Activated naive CD4-positive, alpha-beta T cell treated with anti-CD3 and anti-CD28 coated beads, Interleukin-2, amount 50 U/mL, for 24 hours (primary cell): Measurements from ENCODE around the gene HIPK2.
A peak's percentile ranks its signal among the peaks of the same experiment; 100 is the strongest.
"Not testable (repeated sequence)": the region's sequence is repeated elsewhere in the genome, so short reads cannot be mapped to it uniquely, and the experiment has no call there.

Experiments used
- H3K27ac Mint-ChIP-seq: one replicate; pipeline ENCODE4 v1.8.0; 2021; ENCODE audit warnings: mild to moderate bottlenecking, mixed read lengths
- H3K27me3 Mint-ChIP-seq: one replicate; pipeline ENCODE4 v1.8.0; 2021; ENCODE audit warnings: mixed read lengths
- H3K36me3 Mint-ChIP-seq: one replicate; pipeline ENCODE4 v1.8.0; 2021; ENCODE audit warnings: mixed read lengths
- H3K4me1 Mint-ChIP-seq: one replicate; pipeline ENCODE4 v1.8.0; 2021; ENCODE audit warnings: mixed read lengths
- H3K4me3 Mint-ChIP-seq: one replicate; pipeline ENCODE4 v1.8.0; 2021; ENCODE audit warnings: mild to moderate bottlenecking, mixed read lengths
- H3K9me3 Mint-ChIP-seq: one replicate; pipeline ENCODE4 v1.8.0; 2021; ENCODE audit warnings: mixed read lengths

The HIPK2 gene

DNA sequence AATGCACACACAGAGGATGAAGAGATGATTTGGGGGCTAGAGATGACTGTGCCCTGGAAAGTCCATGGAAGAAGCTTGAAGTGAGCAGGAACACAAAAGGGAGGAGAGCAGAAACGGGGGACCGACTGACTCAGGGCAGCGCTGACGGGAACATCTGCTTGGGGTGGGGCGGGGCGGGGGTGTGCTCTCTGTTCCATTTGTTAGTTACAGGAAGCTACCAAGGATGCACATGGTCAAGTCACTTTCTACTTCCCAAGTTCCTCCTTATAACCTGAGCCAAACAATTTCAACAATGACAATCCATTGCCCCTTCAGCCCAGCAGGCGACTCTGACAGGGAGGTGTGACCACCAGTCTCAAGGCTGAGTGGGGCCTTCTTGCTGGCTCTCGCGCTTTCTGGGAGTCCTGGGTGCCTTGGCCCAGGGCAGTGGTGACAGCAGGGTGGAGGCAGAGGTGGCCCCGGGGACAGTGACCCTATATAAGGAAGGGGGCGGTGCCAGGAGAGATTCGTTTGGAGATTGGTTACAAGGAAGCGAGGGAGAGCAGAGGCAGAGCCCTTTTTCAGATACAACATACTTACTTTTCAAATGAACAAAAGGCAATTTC is 214.7 kb downstream of the HIPK2 start:
- Mint-ChIP-seq H3K27ac (no peak overlapping the region), H3K27me3 (peaks cover 2% of the 10 kb centered on the region), H3K36me3 (peaks cover 4% of the 10 kb centered on the region), H3K4me3 (no peak overlapping the region), H3K9me3 (no peaks in the 10 kb centered on the region), H3K4me1 (peaks cover 44% of the 10 kb centered on the region)

DNA sequence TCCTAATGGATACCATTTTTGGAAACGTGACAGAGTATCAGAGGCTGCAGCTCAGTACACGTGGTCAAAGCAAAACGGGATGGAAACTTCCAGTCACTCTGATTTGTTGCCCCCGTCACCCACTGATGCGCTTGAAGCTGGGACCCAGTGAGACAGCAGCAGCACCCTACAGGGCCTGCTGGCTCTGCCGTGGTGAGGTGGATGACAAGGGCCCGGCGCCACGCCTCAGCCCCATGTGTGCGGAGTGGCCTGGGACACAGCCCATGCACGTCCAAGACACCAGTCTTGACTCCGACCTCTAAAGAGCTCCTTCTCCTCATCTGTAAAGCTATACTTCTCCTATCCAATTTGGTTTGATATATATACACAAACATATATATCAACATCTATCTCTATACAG is 215.3 kb downstream of the HIPK2 start:
- H3K9me3 Mint-ChIP-seq: no peaks in the 10 kb centered on the region
- no peak overlapping the region for H3K4me3 Mint-ChIP-seq
- no peak overlapping the region for H3K27ac Mint-ChIP-seq
- H3K4me1 Mint-ChIP-seq: peaks cover 39% of the 10 kb centered on the region
- H3K36me3 Mint-ChIP-seq: peaks cover 1% of the 10 kb centered on the region
- H3K27me3 Mint-ChIP-seq: peaks cover 2% of the 10 kb centered on the region

DNA sequence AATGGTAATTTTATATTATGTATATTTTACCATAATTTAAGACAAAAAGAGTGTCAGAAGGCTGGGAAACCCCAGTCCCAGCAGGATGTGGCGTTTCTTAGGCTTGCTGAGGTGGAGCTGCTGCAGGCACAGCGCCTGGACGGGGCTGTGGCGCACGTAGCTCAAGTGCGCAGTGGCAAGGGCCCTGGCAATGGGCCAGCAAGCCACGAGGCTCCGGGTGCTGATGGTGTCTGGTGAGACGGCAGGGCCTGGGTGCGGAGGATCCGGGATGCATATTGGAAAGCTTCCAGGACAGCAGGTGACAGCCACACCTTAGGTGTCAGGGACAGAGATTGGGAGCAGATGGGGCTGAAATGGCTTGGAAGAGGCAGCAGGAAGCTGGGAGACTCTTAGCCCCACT is 217.1 kb downstream of the HIPK2 start:
- Mint-ChIP-seq H3K27me3 (peaks cover 2% of the 10 kb centered on the region), H3K9me3 (no peaks in the 10 kb centered on the region), H3K4me3 (no peak overlapping the region), H3K4me1 (peaks cover 23% of the 10 kb centered on the region), H3K27ac (no peak overlapping the region), H3K36me3 (no peaks in the 10 kb centered on the region)

DNA sequence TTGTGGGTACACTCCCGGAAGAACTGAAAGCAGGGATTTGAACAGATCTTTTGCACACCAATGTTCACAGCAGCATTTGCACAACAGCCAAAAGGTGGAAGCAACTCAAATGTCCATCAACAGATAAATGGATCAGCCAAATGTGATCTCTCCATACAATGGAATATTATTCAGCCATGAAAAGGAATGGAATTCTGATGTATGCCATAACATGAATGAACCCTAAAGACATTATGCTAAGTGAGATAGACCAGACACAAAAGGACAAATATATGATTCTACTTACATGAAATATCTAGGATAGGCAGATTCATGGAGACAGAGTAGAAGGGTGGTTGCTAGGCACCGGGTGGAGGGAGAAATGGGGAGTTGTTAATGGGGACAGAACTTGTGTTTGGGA is 217.6 kb downstream of the HIPK2 start:
- no peak overlapping the region for H3K4me3 Mint-ChIP-seq
- peaks cover 2% of the 10 kb centered on the region for H3K27me3 Mint-ChIP-seq
- H3K36me3 Mint-ChIP-seq: no peaks in the 10 kb centered on the region
- no peak overlapping the region for H3K27ac Mint-ChIP-seq
- H3K4me1 Mint-ChIP-seq: peaks cover 18% of the 10 kb centered on the region
- no peaks in the 10 kb centered on the region for H3K9me3 Mint-ChIP-seq

DNA sequence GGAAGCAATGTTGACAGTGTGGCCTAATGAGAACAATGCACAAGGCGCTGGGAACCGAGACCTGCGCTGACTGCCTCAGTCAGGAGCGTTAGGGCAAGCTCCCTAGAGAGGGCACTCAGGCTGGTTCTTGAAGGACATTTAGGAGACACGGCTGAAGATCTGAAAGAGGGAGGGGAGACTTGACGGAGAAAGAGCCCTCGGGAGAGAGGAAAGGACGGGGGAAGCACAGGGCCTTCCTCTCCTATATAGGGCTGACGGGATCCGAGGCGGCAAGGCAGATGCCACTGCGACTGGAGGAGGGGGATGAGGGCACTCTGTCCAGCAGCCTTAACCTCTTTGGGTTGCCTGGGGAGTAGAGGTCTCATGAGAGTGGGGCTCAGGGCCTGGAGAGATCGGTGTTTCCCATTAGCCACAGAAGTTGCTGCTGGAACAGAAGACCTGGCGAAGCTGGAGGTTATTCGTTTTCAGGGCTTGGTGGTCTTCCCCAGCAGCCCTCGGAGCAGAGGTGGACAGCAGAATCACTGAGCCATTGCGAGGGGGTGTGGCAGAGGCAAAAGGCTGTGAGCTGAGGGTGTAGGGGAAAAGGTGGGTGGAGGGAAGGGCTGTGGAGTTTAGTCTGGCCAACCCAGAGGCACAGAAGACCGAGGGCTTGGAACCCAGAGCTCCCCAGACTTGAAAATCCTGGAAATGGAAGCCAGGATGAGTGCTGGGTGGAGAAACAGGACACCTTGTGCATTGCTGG is 218.3 kb downstream of the HIPK2 start:
- H3K9me3 Mint-ChIP-seq: no peaks in the 10 kb centered on the region
- no peak overlapping the region for H3K4me3 Mint-ChIP-seq
- no peaks in the 10 kb centered on the region for H3K36me3 Mint-ChIP-seq
- H3K27ac Mint-ChIP-seq: peak overlapping the region; percentile 15
- H3K4me1 Mint-ChIP-seq: peaks cover 12% of the 10 kb centered on the region
- H3K27me3 Mint-ChIP-seq: peaks cover 2% of the 10 kb centered on the region

DNA sequence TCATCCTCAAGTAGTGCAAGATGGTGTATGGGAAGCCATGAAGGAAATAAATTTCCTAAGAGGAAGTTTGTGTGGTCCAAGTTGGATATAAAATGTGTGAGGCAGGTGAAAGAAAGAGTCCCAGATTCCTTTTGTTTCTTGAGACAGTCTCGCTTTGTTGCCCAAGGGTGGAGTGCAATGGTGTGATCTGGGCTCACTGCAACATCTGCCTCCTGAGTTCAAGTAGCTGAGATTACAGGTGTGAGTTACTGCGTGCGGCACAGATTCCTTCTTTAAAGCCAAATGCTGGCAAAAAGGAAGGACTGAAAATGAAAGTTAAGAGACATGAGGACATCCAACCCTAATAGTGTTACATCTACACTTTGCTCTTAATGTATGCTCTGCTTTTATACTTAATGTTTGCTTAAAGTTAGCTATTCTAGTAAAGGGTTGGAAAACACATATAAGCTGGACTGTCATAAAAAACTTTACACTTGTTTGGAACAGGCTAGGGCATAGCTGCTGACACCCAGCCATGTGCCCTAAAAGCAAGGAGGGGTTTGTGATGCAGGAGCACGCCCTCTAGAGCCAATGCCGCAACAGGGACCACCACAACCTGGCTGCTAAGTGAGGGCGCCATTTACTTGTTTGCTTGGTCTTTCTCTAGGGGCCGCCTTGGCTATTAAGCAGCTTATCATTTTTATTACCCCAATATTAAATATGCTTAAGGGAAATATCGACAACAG is 219.8 kb downstream of the HIPK2 start:
- no peak overlapping the region for H3K4me3 Mint-ChIP-seq
- no peaks in the 10 kb centered on the region for H3K36me3 Mint-ChIP-seq
- H3K27ac Mint-ChIP-seq: no peak overlapping the region
- H3K4me1 Mint-ChIP-seq: no peaks in the 10 kb centered on the region
- H3K27me3 Mint-ChIP-seq: peaks cover 2% of the 10 kb centered on the region
- no peaks in the 10 kb centered on the region for H3K9me3 Mint-ChIP-seq

DNA sequence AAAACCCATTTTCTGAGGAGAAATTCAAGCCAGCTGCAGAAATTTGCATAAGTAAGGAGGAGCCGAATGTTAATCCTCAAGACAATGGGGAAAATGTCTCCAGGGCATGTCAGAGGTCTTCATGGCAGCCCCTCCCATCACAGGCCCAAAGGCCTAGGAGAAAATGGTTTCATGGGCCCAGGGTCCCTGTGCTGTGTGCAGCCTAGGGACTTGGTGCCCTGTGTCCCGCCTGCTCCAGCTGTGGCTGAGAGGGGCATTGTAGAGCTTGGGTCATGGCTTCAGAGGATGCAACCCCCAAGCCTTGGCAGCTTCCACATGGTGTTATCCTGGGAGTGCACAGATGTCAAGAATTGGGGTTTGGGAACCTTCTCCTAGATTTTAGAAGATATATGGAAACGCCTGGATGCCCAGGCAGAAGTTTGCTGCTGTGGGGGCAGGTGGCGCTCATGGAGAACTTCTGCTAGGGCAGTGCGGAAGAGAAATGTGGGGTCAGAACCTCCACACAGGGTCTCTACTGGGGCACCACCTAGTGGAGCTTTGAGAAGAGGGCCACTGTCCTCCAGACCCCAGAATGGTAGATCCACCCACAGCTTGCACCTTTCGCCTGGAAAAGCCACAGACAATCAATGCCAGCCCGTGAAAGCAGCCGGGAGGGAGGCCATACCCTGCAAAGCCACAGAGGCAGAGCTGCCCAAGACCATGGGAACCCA is 223.7 kb downstream of the HIPK2 start:
- not testable (repeated sequence) for H3K27me3 Mint-ChIP-seq, H3K27ac Mint-ChIP-seq, H3K4me1 Mint-ChIP-seq, H3K9me3 Mint-ChIP-seq, H3K36me3 Mint-ChIP-seq, H3K4me3 Mint-ChIP-seq

DNA sequence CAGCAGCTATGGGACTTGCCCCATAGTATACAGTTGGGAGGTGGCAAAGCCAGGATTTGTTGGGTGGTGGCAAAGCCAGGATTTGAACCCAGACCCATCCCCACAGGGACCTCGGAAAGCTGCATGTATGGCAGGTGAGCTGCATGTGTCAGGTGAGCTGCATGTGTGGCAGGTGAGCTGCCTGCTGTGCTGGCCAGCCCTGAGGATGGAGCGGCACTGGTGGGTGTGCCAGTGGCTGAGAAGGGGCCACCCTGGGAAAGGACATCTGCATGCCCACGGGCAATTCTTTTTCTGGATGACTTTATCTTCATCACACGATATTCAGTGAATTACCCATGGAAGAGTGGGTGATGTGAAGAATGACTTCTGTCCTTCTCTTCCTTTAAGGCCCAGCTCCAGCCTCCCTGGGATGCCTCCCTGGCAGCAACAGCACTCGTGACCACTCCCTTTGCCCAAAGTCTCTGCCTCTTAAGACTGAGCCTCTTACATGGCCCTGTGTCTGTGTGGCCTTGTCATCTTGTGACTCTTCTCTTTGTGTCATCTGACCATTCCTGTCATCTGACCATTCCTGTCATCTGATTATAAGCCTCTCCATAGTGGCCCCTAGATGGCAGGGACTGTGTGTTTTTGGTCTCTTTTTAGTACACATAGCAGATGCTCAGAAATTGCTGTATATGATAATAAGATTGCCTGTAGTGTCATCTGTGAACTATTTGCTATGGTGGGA is 229.3 kb downstream of the HIPK2 start:
- Mint-ChIP-seq H3K27me3 (no peaks in the 10 kb centered on the region), H3K4me3 (no peak overlapping the region), H3K9me3 (no peaks in the 10 kb centered on the region), H3K4me1 (no peaks in the 10 kb centered on the region), H3K27ac (no peak overlapping the region), H3K36me3 (no peaks in the 10 kb centered on the region)

DNA sequence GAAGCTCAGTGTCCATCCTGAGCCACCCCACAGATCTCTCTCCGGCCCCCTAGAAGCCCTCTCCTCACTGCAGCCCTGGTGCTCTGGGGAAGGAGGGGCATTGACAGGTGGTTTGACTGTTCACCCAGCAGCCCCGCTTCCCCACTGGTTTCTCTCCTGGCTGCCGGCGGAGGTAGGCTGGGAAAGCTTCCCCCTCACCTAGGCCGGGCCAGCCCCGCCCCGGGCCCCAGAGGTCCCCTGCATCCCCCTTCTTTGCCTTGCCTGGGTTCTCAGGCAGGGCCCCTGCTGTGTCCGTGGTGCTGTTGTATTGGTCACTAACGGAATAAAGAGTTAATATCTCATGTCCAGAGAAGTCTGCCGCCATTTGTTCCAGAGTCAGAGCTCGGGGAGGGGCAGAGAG is 233.2 kb downstream of the HIPK2 start:
- Mint-ChIP-seq H3K4me3 (no peak overlapping the region), H3K9me3 (no peaks in the 10 kb centered on the region), H3K36me3 (no peaks in the 10 kb centered on the region), H3K27me3 (no peaks in the 10 kb centered on the region), H3K27ac (no peak overlapping the region), H3K4me1 (no peaks in the 10 kb centered on the region)

DNA sequence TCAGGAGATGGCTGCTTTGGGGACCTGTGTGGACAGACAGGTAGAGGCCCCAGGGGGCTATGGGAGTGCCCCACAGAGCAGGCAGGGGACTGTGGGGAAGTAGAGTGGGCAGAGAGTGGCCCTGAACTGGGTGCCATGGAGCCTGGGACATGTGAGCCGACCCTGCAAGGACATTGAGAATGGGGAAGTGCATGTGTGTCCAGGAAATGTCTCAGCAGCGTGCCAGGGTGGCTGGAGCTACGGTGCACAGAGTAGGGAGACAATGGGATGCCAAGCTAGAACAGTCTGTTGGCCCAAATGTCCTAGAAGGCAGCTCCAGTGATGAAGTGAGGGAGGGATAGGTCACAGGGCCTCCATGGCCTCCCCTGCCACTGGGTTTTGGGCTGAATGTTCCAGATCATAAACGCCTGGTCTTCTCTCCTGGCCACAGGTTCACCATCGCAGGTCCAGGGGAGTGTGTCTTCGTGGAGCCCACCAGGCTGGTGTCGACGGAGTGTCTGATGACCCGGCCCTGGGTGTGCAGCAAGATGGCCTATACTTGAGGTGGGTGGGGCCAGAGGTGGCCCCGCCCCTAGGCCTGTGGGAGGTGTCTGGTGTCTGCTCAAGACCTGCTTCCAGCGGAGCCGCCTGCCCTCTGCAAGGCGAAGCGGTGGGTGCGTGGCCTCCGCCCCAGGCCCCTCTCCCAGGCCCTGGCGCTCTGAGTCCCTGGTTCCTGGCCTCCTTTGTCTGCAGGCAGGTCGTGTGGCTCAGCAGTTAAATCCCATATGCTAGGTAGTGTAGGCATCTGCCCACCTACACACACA is 233.8 kb downstream of the HIPK2 start:
- Mint-ChIP-seq H3K9me3 (no peaks in the 10 kb centered on the region), H3K27me3 (no peaks in the 10 kb centered on the region), H3K4me1 (no peaks in the 10 kb centered on the region), H3K27ac (no peak overlapping the region), H3K36me3 (no peaks in the 10 kb centered on the region), H3K4me3 (no peak overlapping the region)

DNA sequence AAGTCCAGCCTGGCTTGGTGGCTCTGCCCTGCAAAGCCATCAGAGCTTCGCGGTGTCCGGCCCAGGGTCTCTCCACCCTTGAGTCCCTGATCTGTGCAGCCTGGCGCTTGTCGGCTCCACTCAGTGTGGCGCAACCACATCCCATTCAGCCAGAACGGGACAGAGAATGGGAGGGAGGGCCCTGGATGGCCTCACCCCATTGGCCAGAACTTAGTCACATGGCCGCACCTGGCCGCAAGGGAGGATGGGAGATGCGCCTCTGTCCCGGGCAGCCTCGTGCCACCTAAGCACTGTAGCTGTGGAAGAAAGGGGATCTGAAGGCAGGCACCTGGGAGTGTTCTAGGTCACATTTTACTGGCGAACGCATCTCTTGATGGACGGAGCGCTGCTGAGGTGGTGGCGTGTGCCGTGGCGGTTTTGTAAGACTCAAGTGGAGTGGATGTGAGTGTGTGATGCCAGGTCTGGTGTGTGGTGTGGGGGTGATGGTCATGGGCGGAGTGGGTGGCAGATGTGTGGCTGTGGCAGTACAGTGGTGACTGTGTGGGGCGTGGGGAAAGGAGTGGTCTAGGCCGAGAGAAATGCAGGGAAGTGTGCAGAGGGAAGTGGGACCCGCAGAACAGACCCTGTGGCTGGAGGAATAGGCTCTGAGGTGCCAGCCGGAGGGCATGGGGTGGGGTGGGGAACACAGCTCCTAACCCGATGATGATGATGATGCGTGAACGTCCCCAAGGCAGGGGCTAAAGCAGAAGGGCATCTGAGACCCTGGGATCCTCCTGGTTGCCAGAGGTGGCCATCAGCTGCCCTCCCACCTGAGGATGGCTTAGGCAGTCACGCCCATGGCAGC is 235.3 kb downstream of the HIPK2 start:
- H3K9me3 Mint-ChIP-seq: no peaks in the 10 kb centered on the region
- no peaks in the 10 kb centered on the region for H3K36me3 Mint-ChIP-seq
- no peaks in the 10 kb centered on the region for H3K4me1 Mint-ChIP-seq
- no peaks in the 10 kb centered on the region for H3K27me3 Mint-ChIP-seq
- no peak overlapping the region for H3K27ac Mint-ChIP-seq
- no peak overlapping the region for H3K4me3 Mint-ChIP-seq

DNA sequence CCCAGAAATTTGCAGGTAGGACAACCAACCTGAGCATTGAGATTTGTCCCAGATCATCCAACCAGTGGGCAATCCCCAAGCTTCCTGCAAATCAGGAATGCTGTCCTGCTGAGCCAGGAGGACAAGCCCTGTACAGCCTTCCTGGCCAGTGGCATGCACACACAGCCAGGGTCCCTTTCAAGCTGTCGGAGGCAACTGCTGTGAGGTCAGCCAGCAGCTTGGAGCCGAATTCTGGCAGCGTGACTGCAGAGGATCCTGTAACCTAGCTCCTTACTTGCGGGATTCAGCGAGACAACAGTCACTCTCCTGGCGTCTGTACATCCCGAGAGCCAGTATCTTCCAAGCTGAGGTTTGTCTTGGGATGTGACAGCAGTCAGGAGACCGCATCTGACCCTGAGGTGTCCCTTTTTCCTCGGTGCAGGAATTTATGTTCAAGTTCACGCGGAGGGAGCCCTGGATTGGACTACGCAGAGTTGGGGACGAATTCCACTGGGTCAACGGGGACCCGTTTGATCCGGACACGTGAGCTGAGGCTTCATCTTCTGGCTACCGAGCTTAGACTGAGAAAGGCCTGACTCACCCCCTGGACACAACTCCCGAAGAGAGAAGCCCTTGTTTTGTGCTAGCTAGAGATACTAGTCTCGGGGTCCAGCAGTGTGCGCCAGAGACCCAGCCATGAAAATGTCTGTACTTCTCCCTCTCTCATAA is 236.0 kb downstream of the HIPK2 start:
- H3K27me3 Mint-ChIP-seq: no peaks in the 10 kb centered on the region
- H3K9me3 Mint-ChIP-seq: no peaks in the 10 kb centered on the region
- no peaks in the 10 kb centered on the region for H3K36me3 Mint-ChIP-seq
- no peaks in the 10 kb centered on the region for H3K4me1 Mint-ChIP-seq
- H3K4me3 Mint-ChIP-seq: no peak overlapping the region
- H3K27ac Mint-ChIP-seq: no peak overlapping the region

DNA sequence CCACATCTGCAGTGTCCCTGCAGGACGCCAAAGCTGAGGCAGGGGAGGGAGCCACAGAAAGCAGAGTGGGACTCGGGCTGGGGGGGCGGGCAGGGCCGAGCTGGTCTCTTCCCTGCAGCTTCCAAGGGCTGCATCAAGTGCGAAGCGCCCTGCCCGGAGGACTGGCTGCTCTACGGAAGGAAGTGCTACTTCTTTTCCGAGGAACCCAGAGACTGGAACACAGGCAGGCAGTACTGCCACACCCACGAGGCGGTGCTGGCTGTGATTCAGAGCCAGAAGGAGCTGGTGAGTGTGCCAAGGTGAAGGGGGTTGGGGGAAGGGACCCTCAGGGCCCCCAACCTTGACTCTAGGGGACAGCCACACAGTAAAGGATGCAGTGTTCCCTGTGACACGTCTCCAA is 237.6 kb downstream of the HIPK2 start:
- H3K27me3 Mint-ChIP-seq: no peaks in the 10 kb centered on the region
- H3K27ac Mint-ChIP-seq: no peak overlapping the region
- no peaks in the 10 kb centered on the region for H3K36me3 Mint-ChIP-seq
- H3K4me3 Mint-ChIP-seq: no peak overlapping the region
- no peaks in the 10 kb centered on the region for H3K9me3 Mint-ChIP-seq
- no peaks in the 10 kb centered on the region for H3K4me1 Mint-ChIP-seq
